GM18907 (cell line): ENCODE measurements around the gene CRK.

Source experiments
- ATAC-seq: cut with Tn5 transposase; IDR thresholded peaks from one replicate; pipeline ENCODE4 v1.9.1; 2021; ENCODE audit warnings: mild to moderate bottlenecking, moderate library complexity; ENCODE audit not compliant: unreplicated experiment

The CRK gene

DNA sequence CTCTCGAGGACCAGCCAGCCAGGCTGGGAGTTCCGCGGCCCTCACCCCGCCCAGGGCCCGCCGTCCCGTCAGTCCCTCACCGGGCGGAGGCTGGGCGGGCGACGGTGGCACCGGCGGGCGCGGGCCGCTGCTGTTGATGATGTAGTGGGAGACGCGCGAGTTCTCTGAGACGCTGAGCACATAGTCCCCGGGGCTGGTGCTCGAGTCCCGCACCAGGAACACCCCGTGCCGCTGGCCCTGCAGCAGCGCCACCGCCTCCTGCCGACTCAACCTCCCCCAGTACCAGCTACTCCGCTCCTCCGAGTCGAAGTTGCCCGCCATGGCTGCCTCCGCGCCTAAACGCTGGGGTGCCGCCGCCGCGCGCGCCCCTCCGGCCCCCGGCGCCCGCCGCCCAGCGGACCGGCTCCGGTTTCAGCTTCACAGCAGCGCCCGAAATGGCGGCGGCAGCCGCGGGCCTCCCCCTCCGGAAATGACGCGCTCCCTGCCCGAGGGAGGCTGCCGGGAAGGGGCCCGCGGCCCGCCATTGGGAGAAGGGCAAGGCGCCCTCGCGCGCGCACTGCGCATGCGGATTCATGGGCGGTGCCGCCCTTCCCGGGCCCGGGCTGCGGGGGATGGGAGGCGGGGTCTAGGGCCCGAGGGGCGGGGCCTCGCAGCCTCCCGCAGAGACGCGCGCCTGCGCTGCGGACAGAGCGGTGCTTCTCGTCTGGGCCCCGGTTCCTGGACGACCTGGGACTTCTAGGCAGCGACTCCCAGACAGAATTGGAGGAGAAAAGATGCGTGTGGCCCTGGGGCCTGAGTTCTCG is at the start of gene CRK:
Gene CRK (minus strand): TSS at position 436 of the 803 bp plus-strand sequence. CDS start 115 bp downstream, at position 321.
- peak; percentile 72 for ATAC-seq

- no peak for ATAC-seq
Measured at GRCh38 chr17:1505586-1505985, 49.6 kb upstream of the CRK start.

GRCh38 chr17:1504866-1505265 is 48.8 kb upstream of the CRK start:
- no peak for ATAC-seq

DNA sequence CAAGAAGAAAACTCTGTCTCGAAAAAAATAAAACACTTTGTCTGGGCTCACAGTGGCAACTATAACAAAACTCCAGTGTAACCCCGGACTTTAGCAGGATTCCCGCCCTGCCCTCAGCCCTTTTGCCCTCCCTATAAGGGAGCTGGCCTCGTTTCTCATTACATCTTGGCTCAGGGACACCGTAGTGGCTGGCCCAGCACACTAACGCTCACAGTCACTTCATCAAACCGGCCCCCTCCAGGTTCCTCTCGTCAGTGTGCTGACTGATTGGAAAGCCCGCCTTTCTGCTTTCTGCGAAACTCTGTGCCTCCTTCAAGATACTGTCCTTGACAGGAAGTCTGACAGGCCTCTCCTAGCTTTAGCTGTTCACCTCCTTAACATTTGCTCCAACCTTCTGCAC is 47.7 kb upstream of the CRK start:
- no peak for ATAC-seq

DNA sequence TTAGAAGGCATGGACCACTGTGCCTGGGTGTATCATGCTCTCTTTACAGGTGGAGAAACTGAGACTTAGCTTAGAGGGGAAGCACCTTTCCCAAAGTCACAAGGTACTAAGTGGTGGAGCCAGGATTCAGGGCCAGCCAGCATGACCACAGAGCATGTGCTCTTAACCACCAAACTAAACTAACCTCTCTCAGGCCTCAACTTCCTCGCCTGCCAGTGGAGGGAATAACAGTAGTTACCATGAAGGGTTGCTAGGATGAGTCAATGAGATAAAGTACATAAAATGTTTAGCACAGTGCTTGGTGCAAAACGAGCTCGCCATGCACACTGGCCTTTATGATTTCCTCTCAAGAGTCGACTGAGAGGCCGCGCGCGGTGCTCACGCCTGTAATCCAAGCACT is 42.8 kb upstream of the CRK start:
- ATAC-seq = no peak

- ATAC-seq = no peak
Measured at GRCh38 chr17:1498233-1498632, 42.2 kb upstream of the CRK start.

DNA sequence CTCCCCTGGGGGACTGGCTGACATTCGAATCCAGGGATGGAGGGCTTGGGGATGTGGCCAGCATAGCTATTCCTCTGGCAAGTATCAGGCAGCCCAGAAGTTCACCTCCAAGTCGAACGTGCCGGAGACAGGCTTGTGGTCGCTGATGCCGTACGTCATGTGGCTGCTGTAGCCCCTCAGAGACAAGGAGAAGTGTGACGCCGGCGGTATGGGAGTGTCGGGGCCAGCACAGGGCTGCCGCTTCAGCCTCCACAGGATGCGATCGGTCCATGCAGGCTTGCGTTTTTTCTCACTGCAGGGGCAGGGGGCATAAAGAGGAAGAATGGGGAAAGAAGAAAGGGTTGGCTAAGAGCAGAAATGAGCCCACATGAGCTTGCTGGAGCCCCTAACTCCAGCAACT is 41.8 kb upstream of the CRK start:
- ATAC-seq = no peak

DNA sequence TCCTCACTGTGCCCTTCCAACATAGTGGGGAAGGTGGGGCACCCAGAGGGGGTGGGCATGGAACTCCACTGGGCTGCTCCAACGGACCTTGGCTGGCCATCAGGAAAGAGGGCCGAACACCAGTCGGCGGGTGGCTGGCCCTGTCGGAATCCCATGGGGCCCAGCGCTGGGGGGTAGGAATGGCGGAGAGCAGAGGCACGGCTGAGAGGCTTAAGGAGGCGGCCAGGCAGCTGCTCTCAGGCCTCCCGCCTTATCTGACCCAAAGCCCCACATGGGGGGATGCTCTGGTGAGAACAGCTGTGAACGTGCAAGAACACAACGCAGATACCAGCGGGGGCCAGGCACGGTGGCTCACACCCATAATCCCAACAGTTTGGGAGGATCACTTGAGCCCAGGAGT is 40.8 kb upstream of the CRK start:
- ATAC-seq = no peak

- no peak for ATAC-seq
Measured at GRCh38 chr17:1495265-1495989, 39.4 kb upstream of the CRK start.

DNA sequence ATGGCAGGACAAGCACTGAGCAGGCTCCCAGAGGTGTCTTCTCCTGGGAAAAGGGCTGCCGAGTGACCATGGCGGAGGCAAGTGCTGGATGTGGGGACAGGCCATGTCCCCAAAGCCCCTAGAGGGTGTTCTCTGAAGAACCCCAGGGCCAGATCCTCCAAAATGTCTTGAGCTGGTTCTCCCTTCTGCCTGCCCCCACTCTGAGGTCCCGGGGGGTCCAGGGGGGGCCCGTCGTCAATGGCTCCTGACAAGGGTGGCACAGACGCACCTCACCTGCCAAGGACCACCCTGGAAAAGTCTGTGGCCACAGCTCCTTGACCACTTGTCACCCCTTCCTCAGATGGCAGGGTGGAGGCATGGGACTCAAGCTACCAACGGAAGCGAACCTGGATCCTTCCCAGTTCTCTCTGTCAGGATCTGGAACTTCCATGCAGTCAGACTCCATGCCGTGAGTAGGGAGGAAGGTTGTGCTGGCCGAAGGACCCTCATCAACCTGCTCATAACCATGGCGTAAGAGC is 38.8 kb upstream of the CRK start:
- no peak for ATAC-seq

DNA sequence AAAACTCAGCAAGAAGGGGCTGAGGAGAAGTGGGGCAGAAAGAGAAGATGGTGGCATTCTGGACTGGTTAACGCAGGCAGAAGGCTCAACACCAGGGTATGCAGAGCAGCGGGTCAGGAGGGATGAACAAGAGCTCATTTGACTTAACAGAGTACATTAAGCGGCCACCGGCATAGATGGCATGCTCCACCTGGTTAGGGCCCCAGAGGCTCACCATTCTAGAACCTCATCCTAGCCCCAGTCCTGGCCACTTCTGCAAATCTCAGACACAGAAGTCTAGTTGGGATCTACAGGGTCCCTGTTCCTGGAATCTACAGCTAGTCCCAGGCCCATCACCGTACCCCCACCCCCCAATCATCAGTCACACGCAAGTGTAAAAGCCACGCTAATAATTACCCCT is 38.2 kb upstream of the CRK start:
- ATAC-seq = no peak

- no peak for ATAC-seq
Measured at GRCh38 chr17:1493291-1493980, 37.4 kb upstream of the CRK start.

DNA sequence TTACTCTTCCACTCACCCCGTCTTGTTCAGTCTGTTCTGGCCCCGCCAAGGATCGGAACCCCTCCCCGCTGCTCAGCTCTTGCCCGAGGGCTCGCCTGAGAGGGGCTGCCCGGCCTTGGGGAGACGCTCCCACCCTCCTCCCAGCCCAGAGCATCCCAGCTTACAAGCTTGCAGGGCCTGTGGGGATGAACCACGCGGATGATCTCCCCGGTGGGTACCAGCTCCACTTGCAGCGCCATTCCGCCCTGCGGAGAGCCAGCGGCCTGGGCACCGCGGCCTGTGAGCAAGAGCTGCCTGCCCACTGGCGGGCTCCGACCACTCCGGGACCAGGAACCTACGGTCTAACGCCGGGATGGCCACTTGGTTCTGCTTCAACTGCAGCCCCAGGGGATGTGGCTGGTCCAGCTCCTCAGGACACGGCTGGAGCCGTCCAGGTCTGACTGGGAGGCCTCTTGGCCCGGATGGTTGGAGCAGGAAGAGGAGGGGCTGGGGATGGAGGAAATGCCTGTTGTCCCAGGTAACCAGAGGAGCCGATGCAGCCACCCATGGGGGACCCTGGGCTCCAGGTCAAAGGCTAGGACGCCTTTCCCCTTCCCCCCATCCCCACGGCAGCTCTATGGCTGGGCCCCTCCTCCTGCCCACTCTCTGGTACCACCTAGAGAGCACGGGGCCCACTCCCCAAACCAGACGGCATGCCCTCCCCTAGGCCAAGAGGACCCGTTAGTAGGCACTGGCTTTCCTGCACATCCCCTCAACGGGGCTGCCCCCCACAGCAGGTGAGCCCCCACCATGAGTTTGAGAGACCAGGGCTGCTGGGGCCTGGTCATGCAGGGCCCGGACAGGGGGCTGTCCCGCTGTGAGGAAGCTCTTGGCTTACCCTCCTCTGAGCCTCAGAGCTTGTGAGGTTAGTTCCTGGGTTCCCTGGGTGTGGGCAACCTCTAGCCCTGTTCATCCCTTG is 36.5 kb upstream of the CRK start, which contains the start of gene MYO1C:
Gene MYO1C (minus strand): TSS at position 438 of the 958 bp plus-strand sequence. CDS start 199 bp downstream, at position 239.
- no peak for ATAC-seq

DNA sequence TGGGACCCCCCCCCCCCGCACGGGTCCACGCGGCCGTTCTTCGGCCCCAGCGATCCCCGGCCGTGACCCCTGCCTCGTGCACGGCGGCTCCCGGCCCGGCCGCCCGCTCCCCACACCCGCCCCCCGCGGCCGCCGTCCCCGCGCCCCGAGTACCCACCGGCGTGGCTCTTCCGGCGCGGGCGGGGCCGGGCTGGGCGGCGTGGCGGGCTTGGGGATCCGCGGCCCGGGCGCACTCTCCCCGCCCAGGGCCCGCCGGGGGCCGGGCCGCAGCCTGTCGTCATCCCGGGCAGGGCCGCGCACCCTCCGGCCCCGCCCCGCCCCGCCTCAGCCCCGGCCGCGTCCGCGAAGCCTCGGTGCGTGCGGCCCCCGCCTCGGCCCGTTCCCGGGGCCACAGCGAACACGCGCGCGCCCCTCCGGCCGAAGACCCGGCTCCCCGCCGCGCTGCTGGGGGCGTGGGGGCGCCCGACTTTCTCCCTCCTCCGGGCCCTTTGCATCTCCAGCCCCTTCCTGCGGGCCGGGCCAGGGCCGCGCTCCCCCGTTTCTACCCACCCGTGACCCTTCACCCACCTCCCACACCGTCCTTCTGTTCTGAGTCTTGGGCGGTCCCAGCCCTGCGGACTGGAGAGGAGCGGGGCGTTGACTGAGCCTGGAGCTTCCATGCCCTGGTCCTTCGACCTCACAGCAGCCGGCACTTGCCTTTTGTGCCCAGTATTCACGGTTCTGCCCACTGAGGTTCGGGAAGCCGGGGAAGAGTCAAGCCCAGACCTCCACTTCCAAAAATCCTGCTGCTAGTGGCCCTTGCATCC is 35.6 kb upstream of the CRK start:
- no peak for ATAC-seq

DNA sequence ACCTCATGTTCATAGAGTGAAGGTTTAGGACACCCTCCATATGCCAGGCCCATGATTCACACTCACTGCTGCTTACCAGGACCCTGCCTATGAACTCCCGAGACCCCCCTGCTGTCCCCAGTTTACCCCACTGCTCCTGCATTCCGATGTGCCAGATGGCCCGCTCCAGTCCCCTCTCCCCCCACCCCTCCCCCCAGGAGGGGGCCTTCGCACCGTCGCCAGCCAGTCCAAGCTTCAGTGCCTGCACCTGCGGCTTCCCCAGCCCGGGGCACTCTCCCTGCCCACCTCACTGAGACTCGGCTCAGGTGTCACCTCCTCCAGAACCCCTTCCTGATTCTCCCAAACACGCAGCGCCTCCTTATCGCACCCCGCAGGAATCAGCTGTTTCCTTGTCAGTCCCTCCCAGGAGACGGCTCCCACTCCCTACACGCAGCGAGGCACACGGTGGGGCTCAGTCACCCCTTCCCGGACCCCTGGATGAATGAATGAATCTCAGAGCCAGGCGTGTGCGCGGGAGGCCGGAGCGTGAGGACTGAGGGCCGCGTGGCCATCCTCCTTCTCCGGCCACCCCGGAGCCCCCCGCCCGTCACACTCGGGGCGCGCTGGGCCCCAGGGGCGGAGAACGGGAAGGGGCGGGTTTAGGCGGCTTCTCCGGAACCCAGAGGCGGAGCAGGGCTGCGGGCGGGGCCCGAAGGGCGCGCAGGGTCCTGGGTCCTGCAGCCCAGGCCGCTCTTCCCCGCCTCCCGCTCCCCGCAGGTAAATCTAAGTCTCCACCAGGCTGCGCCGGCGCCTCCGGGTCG is 34.8 kb upstream of the CRK start:
- ATAC-seq = peak; percentile 40

- ATAC-seq = no peak
Measured at GRCh38 chr17:1488826-1489270, 32.8 kb upstream of the CRK start.

GRCh38 chr17:1487939-1488825 is 32.1 kb upstream of the CRK start:
- ATAC-seq = peak; percentile 29
